ENCODE results near the gene C7orf25.
"Not testable (repeated sequence)": the region's sequence is repeated elsewhere in the genome, so short reads cannot be mapped to it uniquely, and the experiment has no call there.

Gene C7orf25

DNA sequence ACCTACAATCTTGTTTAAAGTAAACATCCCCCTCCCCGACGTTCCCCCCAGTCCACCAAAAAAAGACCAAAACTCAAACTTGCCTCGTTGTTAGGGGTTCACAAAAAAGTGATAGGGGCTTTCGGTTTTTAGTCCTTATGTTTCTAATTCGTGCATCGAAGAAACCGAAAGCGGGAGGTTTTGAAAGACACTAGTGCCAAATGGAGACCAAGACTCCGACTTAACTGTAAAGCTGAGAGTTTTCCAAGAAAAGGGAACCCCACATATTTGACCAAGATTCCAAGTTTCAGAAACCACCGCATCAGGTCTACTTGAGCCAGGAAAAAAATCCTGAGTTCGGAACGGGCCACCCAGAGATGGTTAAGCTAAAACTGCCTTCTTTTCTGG, 19.6 kb upstream of the C7orf25 start:
- intact Hi-C loops (cut with DNase I) = loop anchor here (10.0 kb wide), 1 partner anchor 793 kb away; the partner anchor contains the start of gene COA1

DNA sequence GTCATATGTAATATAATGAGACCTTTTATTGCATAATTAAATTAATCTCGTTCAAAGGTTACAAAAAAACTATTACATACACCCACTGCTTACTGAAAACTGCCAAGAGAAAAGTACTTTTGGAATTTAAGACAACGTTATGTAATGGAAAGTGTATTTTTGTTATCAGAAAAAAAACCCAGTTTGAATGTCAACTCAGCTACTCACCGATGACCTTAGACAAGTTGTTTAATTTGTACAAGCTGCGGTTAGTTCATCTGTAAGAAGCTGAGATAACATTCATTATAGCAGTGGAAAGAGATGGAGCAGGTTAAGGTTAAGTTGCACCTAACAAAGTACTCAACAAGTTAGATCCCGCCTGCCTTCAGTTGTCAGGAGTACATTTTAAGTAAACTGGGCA, 19.0 kb upstream of the C7orf25 start:
- intact Hi-C loops (cut with DNase I) = loop anchor here (10.0 kb wide), 1 partner anchor 794 kb away; the partner anchor contains the start of gene COA1
- DNase-seq = no peak

More for the DNA sequence above, 19.6 kb upstream of the C7orf25 start:
- no peak for DNase-seq

DNA sequence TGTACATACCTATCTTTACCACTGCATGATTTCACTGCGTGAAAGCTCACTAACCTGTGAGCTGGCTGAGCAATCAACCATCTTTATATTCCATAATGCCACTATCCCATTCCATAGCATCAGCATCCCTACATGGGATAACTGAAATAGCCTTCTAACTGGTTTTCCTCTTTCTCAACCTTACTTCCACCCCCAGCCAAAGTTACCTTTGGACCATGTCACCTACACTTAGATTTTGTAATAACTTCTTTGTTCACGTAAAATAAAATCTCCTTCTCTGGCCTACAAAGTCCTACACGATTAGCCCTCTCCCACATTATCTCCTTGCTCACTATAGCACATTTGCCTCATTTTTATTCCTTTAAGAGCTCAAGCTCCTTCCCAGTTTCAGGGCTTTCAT, 17.6 kb upstream of the C7orf25 start:
- intact Hi-C loops (cut with DNase I) = no loop called here
- no peak for DNase-seq

DNA sequence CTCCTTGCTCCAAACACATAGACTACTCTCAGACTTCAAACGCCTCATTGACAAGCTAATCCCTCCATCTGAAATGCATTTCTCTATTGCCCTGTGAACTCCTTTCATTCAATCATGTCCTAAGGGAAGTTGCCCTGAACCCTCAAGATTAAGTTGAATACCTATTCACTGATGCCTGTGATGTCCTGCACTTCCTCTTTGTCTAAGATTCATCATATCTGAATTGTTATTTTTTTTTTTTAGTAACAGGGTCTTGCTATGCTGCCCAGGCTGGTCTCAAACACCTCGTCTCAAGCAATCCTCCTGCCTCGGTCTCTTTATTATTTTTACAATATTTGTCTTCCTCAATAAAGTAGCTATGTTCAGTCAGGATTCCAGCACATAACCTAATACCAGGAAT, 16.9 kb upstream of the C7orf25 start:
- intact Hi-C loops (cut with DNase I) = no loop called here
- DNase-seq = no peak

DNA sequence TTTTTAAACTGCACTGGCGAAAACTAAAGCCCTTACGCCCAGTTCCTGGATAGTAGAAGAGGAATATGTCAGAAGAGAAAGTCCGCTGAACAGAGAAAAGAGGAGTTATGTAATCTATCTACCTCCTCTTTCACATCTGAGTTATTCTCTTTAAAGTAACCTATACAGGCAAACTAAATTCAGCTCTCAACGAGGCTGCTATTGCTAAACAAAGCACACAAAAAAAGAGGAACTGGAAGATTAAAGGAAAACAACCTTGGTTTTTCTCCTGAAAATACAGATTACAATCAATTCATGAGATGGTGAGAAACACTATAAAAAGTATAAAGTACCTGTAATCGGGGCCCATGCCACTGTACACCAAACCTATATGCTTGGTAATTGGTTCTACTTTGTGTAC, 14.3 kb upstream of the C7orf25 start:
- intact Hi-C loops (cut with DNase I) = no loop called here
- DNase-seq = no peak

DNA sequence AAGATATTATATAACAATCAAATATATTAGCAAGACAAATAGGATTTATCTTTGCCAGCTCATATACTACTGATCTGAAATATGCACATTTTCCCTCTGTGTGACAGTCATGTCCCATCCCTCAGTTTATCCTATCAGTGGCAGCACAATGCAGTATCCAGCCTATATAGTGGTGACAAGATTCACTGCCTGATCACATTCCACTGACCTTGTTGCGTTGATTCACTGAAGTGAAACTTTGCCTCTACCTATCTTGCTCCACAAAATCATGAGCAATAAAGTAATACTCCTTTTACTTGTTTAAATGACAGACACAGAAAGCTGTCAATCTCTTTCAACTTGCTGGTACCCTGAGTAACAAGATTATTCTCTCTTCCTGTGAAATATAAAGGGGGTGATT, 13.8 kb upstream of the C7orf25 start:
- intact Hi-C loops (cut with DNase I) = no loop called here
- no peak for DNase-seq

DNA sequence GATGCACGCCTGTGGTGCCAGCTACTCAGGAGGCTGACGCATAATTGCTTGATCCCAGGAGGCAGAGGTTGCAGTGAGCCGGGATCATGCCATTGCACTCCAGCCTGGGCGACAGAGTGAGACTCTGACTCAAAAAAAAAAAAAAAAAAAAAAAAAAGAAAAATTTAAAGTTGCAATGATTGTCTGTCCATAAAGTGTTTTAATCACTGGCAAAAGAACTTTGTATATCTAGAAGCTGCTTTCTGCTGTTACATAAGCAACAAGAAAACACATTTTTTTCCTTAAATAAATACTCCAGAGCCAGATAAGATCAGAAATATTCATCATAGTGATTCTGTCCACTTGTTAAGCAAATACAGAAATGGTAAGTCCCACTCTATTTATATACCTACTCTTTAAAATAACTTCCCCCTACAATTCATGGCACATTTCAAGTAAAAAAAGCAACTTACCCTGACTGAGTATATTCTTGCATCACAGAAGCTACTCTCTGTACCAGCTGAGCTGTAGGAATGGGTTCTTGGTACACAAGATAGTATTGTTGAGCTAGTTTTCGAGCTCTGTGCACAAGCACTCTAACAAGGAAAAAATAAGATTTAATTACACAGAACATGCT, 12.5 kb upstream of the C7orf25 start:
- no peak for DNase-seq
- intact Hi-C loops (cut with DNase I) = no loop called here

DNA sequence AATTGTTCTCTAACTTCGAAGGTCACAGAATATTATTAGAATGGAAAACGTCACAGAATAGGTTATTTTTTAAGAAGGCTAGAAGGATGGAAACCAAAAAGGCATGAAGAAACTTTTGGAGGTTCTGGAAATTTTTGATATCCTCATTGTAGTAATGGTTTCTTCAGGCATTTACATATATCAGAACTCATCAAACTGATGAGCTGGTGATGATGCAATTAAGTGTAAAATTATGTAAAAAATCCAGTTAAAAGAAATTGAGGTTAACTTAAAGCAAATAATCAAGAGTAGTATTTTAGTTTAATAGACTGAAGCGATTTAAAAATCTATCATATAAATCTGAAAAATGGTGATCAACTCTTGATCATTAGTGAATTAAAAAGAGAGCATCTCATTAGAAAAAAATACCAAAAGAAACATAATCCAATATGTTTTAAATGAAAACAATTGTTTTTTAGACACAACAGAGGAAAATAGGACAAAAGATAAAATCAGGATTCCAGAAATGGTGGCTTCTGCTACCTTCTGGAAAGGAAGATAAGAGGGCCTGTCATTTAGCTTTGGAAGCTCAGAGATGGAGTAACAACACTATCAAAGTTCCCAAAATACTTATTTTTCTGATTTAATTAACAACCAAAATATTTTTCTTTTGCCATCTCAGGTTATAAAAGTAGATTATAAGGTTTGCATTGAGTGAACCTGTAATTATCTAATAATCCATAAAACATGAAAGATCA, 10.3 kb upstream of the C7orf25 start:
- intact Hi-C loops (cut with DNase I) = no loop called here
- no peak for DNase-seq

DNA sequence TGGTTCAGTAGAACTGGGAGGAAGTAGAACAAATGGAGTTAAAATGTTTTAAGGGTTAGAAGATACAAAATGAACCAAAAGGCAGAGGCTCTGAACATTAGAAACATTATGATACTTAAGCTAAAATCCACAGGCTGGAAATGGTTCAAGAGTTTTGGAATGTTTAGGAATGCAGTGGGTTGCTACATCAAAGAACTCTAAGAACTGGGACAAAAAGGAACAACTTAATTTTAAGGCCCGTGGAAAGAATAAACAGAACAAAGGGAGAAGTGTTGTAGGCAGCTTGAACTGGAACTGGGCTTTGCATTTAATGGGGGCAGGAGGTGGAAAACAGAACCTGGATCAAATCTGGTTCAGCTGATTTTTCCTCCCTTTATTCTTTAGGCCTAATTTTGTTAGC, 3.5 kb upstream of the C7orf25 start:
- no peak for DNase-seq
- intact Hi-C loops (cut with DNase I) = no loop called here

DNA sequence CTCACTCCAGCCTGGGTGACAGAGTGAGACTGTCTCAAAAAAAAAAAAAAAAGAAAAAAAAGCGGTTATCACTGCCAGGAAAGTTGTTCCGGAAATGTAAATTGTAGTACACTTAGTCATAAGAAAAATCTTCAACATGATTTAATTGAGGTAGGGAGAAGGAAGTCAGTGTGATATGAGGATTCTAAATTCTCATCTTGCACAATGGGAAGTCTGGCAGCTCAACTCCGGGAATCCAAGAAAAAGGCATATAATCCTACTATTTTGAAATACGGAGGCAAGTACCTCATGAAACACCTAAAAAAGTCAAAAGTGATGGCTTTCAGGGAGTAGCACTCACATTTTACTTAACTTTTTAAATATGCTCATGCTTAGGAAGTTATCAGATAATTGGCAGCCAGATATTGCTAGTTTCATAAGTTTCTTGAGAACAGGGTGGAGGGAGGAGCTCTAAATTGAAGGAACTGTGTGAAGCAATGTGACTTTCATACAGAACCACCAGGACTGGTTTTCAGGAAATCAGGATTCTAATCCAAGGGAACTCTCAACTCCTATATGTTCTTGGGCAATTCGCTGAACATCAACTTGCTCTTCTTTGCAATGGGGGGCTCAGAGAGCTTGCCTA, 2.7 kb upstream of the C7orf25 start:
- no peak for DNase-seq
- intact Hi-C loops (cut with DNase I) = no loop called here

DNA sequence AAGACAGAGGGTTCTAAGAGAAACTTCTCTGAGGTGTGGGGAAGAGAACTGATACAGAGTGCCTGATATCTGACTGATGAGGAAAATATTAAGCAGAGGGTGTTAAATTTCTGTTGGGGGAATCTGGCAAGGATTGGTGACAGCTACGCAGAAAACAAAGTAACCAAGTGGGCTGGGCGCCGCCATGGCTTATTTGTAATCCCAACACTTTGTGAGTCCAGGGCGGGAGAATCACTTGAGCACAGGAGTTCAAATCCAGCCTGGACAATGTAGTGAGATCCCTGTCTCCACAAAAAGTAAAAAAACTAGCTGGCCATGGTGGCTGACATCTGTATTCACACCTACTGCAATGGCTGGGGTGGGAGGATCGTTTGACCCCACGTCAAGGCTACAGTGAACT, 2.1 kb upstream of the C7orf25 start:
- DNase-seq = no peak
- intact Hi-C loops (cut with DNase I) = no loop called here

DNA sequence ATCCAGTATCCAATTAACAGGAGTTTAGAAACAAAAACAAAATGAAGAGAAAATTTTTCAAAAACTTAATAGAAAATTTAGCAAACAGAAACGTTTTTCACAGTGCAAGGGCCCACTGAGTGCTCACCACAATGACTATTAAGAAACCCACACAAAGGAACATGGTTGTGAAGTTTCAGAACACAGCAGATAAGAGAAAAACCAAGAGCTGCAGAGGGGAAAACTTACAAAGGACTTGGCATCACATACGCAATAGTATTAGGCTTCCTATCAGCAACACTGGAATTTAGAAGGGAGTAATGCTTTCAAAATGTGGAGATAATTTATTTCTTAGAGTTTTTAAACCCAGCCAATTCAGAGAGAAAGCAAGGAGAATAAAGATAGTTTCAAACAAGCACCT, 1.7 kb upstream of the C7orf25 start:
- DNase-seq = no peak
- intact Hi-C loops (cut with DNase I) = no loop called here

DNA sequence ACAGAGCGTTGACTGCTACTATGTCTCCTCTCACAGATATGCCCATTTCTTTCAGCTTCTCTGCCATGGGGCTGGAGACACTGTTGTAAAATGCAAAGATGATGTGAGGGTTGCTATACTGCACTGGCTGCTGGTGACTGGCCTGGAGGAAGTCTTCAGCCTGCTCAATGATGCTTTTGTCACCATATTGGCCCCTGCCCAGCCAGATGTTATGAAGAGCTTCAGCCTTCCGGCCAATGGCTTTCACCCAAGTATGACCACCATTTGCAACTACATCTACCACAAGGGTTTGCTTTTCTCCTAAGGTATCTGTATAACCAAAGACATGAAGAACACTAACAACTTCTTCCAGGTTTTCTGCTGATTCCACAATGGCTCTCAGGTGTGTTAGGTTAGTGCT, 1.6 kb downstream of the C7orf25 start:
- intact Hi-C loops (cut with DNase I) = no loop called here
- peak in 4 of 10 donors; percentile 44 to 90 (median 56) for DNase-seq

DNA sequence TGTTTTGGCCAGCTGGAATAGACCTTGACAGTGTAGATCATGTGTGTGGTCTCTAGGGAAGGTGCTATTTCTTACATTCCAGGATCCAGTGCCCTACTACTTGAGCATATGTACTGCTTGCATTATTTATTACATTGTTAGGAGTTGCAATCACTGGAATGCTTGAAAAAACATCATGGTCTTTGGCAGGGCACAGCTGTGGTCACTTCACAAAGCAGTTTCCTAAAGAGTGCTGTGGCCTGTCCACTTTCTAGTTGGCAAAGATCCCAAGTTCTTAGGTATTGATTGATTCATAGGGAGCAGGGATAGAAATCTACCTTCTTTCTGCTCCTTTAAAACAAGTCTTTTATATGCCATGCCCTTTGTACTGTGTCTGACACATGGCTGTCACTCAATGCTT, 4.6 kb downstream of the C7orf25 start:
- intact Hi-C loops (cut with DNase I) = no loop called here
- no peak for DNase-seq

DNA sequence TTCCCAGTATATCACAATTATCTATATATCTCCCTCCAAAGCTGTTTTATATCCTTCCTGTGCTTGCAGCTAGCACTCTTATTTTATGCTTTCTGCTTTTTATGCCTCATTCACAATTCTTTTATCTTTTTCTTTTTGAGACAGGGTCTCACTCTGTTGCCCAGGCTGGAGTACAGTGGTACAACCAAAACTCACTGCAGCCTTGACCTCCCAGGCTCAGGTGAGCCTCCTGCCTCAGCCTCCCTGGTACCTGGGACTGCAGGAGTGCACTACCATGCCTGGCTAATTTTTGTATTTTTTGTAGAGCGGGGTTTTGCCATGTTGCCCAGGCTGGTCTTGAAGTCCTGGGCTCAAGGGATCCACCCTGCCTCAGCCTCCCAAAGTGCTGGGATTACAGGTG, 5.7 kb downstream of the C7orf25 start:
- no peak for DNase-seq
- intact Hi-C loops (cut with DNase I) = no loop called here

DNA sequence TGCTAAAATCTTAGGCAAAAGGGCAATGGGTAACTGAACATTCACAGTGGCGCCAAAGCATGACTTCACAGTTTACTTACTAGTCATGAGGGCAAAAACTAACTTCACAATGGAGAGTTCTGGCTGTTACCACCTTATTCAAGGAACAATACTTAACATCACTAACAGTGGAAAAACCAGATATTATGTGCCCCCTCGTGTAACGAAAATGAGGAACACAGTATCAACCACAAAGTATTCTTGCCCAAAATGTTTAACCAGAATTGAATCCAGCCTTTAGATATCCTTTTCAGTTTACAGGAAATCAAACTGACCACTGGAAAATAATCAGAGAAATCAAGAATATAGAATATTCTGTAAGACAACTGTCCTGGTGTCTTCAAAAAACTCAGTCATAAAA, 9.5 kb downstream of the C7orf25 start:
- intact Hi-C loops (cut with DNase I) = no loop called here

DNA sequence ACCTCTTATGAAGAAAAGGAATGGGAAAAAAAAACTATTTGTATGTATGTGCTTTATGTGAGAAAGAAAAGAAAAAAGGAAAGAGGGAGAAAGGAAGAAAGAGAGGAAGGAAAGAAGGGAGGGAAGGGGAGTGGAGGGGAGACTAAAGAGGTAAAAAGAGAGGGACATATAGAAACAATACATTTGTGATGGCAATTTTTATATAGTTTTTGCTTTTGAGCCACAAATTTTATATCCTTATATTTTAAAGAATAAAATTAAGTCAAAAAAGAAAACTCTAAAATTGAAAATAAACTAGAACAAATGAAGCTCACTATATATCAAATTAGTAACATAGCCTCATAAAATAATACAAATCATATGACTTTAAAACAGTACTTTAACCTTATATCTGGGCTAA, 11.0 kb downstream of the C7orf25 start:
- DNase-seq = no peak
- intact Hi-C loops (cut with DNase I) = no loop called here

More for the DNA sequence above, 9.5 kb downstream of the C7orf25 start:
- no peak for DNase-seq

DNA sequence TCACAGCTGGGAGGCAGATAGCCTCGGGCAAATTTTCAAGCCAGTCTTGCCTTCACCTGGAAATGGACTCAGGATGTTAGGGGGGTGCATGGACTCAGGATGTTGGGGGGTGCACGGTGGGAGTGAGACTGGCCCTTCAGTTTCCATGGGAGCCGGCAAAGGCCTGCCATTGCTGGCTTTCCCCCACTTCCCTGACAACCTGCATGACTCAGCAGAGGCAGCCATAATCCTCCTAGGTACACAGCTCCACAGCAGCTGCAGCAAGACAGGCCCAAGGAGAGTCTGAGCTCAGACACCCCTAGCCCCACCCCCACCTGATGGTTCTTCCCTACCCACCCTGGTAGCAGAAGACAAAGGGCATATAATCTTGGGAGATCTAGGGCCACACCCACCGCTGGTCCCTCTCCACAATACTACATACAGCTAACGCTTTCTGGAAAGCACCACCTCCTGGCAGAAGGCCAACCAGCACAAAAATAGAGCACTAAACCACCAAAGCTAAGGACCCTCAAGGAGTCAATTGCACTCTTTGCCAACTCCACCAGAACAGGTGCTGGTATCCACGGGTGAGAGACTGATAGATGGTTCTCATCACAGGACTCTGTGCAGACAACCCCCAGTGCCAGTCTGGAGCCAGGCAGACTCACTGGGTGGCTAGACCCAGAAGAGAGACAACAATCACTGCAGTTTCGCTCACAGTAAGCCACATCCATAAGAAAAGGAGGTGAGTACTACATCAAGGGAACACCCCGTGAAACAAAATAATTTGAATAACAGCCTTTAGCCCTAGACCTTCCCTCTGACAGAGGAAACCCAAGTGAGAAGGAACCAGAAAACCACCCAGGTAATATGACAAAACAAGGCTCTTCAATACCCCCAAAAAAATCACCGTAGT, 18.3 kb downstream of the C7orf25 start:
- intact Hi-C loops (cut with DNase I) = no loop called here
- DNase-seq = no peak

DNA sequence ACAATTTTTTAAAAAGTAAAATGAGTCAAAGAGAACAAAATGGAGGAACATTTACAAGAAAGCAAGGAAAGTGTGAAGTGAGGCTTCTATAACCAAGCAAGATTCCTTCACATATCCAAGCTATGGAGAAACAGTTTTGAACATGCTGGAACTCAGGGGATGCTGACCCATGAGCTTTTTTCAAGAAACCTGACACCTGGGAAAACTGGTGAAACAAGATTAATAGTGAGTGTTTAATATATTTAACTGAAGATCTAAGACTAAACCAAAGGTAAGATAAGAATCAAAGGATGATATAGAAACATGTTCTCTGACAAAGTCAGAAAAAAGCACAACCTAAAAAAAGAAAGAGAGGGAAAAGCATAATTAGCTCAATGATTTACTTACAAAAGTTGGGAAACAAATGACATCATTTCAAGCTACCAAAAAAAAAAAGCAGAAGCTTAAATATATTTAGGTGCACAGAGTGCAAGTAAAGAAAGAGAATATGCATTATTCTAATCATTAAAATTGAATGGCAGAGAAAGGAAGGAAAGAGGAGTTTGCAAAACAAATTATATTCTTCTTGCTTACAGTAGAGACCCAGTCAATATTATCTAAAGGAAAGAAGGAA, 24.9 kb downstream of the C7orf25 start:
- DNase-seq = no peak
- intact Hi-C loops (cut with DNase I) = no loop called here

DNA sequence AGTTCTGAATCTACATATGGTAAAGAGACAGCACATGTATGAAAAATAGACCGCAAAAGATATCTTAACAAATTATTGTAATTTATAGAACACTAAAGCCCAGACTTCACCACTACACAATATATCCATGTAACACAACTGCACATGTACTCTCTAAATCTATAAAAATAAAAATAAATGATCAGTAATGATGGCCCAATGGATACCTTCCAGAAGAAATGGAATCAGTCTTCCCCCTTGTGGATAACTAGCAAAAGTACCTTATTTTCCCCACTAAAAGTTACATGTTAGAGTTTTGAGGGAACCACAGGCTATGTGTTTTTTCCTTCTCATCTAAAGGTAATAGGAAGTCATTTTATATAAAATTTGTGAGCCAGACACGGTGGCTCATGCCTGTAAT, 25.7 kb downstream of the C7orf25 start:
- intact Hi-C loops (cut with DNase I) = no loop called here
- DNase-seq = no peak

DNA sequence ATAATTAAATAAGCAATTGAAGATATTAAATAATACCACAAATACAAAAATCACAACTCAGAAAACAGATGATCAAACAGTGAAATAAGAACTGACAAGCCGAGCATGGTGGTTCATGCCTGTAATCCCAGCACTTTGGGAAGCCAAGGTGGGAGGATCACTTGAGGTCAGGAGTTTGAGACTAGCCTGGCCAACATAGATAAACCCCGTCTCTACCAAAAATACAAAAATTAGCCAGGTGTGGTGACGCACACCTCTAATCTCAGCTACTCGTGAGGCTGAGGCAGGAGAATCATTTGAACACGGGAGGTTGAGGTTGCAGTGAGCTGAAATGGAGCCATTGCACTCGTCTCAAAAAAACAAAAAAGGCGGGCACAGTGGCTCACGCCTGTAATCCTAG, 26.7 kb downstream of the C7orf25 start:
- DNase-seq; intact Hi-C loops (cut with DNase I): not testable (repeated sequence)

All from posterior cingulate gyrus (tissue), 11 donors.